GM19452 (cell line): ENCODE results near the gene WFDC1.

Experiments used
- ATAC-seq: cut with Tn5 transposase; IDR thresholded peaks from one replicate; pipeline ENCODE4 v1.9.1; 2021; ENCODE audit not compliant: unreplicated experiment

Gene WFDC1

GRCh38 chr16:84371553-84371865, 76.8 kb downstream of the WFDC1 start:
- no peak for ATAC-seq

- no peak for ATAC-seq
These were observed 79.3 kb downstream of the WFDC1 start for GRCh38 chr16:84373907-84374489.

- ATAC-seq, result no peak
These were observed 83.4 kb downstream of the WFDC1 start for GRCh38 chr16:84378099-84378498.

GRCh38 chr16:84378567-84378966, 83.9 kb downstream of the WFDC1 start:
- ATAC-seq, result no peak

- no peak for ATAC-seq
These were observed 84.5 kb downstream of the WFDC1 start for GRCh38 chr16:84379008-84379708.
